Thyroid gland (tissue), 4 donors: ENCODE data around the gene ZBP1. TPM values are rescaled to one million over a fixed set of nuclear protein-coding genes. Genes with fewer than 3 reads are reported as not detected.

Experiments used
- DNase-seq, 2 donors: peaks; one replicate each; pipeline ENCODE4 v3.0.0-alpha.2; 2019
- H3K27ac ChIP-seq, 3 donors: fragments of 200-600 bp; sonication (generic); 1 replicate in 2 of 3; 2 replicates in 1 of 3; pipeline ENCODE4 v1.5.1; 2016 to 2019; ENCODE audit warnings: mild to moderate bottlenecking in 1 of 3, moderate library complexity in 1 of 3
- H3K27me3 ChIP-seq: fragments of 200-600 bp; sonication (generic); one replicate; pipeline ENCODE4 v1.5.1; 2019
- H3K36me3 ChIP-seq, 2 donors: fragments of 200-600 bp; sonication (generic); one replicate each; pipeline ENCODE4 v1.5.1; 2016 to 2019
- H3K4me1 ChIP-seq, 2 donors: fragments of 200-600 bp; sonication (generic); one replicate each; pipeline ENCODE4 v1.5.1; 2017 to 2019
- H3K4me3 ChIP-seq, 3 donors: fragments of 200-600 bp; sonication (generic); replicated peaks in 1 of 3; 1 replicate in 2 of 3; 2 replicates in 1 of 3; pipeline ENCODE4 v1.5.1; 2016; ENCODE audit warnings: mild to moderate bottlenecking in 1 of 3
- H3K9me3 ChIP-seq: fragments of 200-600 bp; sonication (generic); one replicate; pipeline ENCODE4 v1.5.1; 2017
- CTCF ChIP-seq, 6 experiments: fragments of 200-600 bp in 3 of 6; fragments of 450-650 bp in 3 of 6; sonication (generic) in 3 of 6; IDR thresholded peaks; one replicate each; pipeline ENCODE4 v1.5.1; 2016 to 2019; ENCODE audit warnings: antibody characterized with exemption in 6 of 6, mild to moderate bottlenecking in 2 of 6, inconsistent platforms in 1 of 6, moderate library complexity in 1 of 6
- POLR2A ChIP-seq, 2 donors: fragments of 450-650 bp; IDR thresholded peaks; one replicate each; pipeline ENCODE4 v1.6.1; 2017; ENCODE audit warnings: antibody characterized with exemption in 2 of 2, mild to moderate bottlenecking in 2 of 2, moderate library complexity in 1 of 2
- WGBS, 2 donors: methylation state at CpG; one replicate each; pipeline ENCODE4 v1.1.5; 2017; 5-methylcytosine and 5-hydroxymethylcytosine counted together
- intact Hi-C: fragments of 100-400 bp; cut with DNase I; formaldehyde crosslinking; loops from one replicate; pipeline ENCODE4 v1.15.1; 2023
- total RNA-seq, 4 donors: library from RNA; depleted of rRNA; stranded (reverse); fragments of >200 nt; gene quantifications; one replicate each; pipeline ENCODE4 v1.2.3, GENCODE V29; 2016

The ZBP1 gene
- total RNA-seq, 4 donors from 2014 or later: 0.33 to 1.5 (median 0.34) TPM; not detected in 1

DNA sequence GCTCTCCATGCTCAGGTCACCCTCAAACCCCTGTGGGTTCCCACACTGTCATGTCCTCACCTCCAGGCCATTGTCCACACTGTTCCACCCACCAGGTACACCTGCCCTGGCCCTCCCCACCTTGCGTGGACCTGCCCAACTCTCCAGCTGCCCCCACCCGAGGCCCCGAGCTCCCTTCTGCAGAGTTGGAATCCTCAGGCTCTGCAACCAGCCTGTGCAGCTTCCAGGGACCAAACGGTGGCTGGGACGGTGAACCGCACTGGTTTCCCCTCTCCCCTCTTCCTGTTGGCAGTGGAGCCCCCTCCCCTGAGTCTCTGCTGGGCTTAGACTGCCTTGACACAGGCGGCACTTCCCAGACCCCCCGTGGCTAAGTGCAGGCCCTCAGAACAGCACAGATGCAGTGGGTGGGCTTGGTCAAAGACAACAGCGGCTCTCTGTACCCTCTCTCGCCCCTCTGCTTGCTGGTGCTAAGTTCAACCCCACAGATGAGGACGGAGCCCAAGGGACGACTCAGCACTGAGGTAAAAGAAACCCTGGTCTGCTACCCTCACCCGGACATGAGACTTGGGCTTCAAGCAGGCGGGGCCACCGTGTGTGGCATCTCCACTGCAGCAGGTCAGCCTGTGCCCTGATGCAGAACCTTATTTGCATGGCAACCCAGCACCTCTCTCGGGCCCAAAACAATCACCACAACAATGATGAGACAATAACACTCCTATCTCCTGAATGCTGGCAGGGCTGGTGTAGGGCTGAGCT is 11.0 kb downstream of the ZBP1 start:
- no peak for TF ChIP-seq POLR2A (IDR thresholded peaks at IDR 0.05)
- no peak for TF ChIP-seq CTCF (IDR thresholded peaks at IDR 0.05)
- Histone ChIP-seq H3K4me3 (no peak overlapping the region), H3K4me1 (no peaks in the 10 kb centered on the region), H3K27me3 (no peaks in the 10 kb centered on the region), H3K9me3 (no peaks in the 10 kb centered on the region), H3K36me3 (no peaks in the 10 kb centered on the region), H3K27ac (no peak overlapping the region)
- intact Hi-C loops: no loop called here
- no peak for DNase-seq
- WGBS, 2 donors: 69 to 79% methylated on average over 9 to 13 of the region's 16 CpGs

DNA sequence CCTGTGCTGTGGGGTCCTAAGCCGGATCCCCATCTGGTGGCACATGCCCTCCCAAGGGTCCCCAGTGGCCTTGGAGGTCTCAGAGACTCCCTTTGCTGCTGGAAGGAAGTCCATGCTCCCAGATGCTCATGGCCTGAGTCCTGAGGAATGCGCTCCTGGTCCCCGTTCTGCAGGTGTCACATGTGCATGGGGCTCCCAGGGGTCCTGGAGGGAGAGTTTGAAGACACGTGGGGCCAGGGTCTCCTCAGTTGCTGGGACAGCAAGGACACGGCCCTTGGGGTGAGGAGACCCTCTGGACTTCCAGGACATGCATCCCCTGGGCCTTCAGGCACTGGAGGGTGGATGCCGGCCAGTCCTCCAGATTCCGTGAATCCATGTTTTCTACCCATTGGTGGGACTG is 11.7 kb downstream of the ZBP1 start:
- Histone ChIP-seq H3K27me3 (no peaks in the 10 kb centered on the region), H3K9me3 (no peaks in the 10 kb centered on the region), H3K4me3 (no peak overlapping the region), H3K4me1 (no peaks in the 10 kb centered on the region), H3K36me3 (no peaks in the 10 kb centered on the region), H3K27ac (no peak overlapping the region)
- 83 to 89% methylated on average over 5 to 7 of the region's 7 CpGs for WGBS, 2 donors
- intact Hi-C loops: no loop called here
- DNase-seq: no peak
- TF ChIP-seq POLR2A (IDR thresholded peaks at IDR 0.05) (no peak), CTCF (IDR thresholded peaks at IDR 0.05) (no peak)

DNA sequence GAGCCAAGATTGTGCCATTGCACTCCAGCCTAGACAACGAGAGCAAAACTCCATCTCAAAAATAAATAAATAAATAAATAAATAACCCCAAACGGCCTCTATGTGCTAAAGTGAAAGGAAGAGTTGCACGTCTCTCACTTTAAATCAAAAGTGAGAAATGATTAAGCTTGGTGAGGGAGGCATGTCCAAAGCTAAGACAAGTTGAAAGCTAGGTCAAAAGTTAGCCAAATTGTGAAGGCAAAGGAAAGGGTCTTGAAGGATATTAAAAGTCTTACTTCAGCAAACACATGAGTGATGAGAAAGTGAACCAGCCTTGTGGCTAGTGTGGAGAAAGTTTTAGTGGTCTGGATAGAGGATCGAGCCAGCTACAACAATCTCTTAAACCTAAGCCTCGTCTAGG is 14.3 kb downstream of the ZBP1 start:
- no peak overlapping the region for H3K27ac ChIP-seq
- no peak for DNase-seq
- H3K36me3 ChIP-seq: no peaks in the 10 kb centered on the region
- intact Hi-C loops: no loop called here
- TF ChIP-seq POLR2A (IDR thresholded peaks at IDR 0.05) (no peak), CTCF (IDR thresholded peaks at IDR 0.05) (no peak)
- no peaks in the 10 kb centered on the region for H3K4me1 ChIP-seq
- H3K4me3 ChIP-seq: no peak overlapping the region
- 74 to 82% methylated on average over 5 of the region's 5 CpGs for WGBS, 2 donors
- H3K9me3 ChIP-seq: no peaks in the 10 kb centered on the region
- no peaks in the 10 kb centered on the region for H3K27me3 ChIP-seq

DNA sequence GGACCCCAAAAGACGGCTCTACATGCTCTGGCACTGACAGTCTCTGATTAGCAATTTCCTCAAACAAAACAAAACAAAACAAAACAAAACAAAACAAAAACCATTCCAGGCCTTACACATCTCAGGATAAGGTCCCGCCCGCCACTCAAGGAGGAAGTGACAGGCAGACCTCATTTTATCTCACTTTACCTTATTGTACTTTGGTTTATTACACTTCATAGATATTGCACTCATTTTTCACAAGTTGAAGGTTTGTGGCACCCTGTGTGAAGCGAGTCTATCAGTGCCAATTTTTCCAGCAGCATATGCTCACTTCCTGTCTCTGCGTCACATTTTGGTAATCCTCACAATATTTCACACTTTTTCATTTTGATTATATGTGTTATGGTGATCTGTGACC is 15.2 kb downstream of the ZBP1 start:
- Histone ChIP-seq H3K9me3 (no peaks in the 10 kb centered on the region), H3K4me3 (no peak overlapping the region)

More for the DNA sequence above, 15.2 kb downstream of the ZBP1 start:
- 75 to 84% methylated on average over 5 of the region's 5 CpGs for WGBS, 2 donors
- Histone ChIP-seq H3K27ac (no peak overlapping the region), H3K36me3 (no peaks in the 10 kb centered on the region), H3K4me1 (no peaks in the 10 kb centered on the region), H3K27me3 (no peaks in the 10 kb centered on the region)
- no peak for TF ChIP-seq POLR2A (IDR thresholded peaks at IDR 0.05)
- no peak for TF ChIP-seq CTCF (IDR thresholded peaks at IDR 0.05)
- DNase-seq: no peak
- intact Hi-C loops: no loop called here
